Posterior vena cava (tissue), 2 donors: ENCODE results near the gene NRXN2. TPM values are rescaled to one million over a fixed set of nuclear protein-coding genes. Genes with fewer than 3 reads are reported as not detected.

Experiments
- DNase-seq: peaks from one replicate; pipeline ENCODE4 v3.0.0-alpha.2; 2020; ENCODE audit warnings: low spot score
- intact Hi-C, 2 donors: fragments of 100-400 bp; cut with DNase I; formaldehyde crosslinking; loops; one replicate each; pipeline versions ENCODE4 v1.14.1 to v1.14.2; 2022 to 2023
- long read RNA-seq, 2 donors: library from polyadenylated mRNA; unstranded; transcript quantifications; one replicate each; pipeline ENCODE4 v2.0.0, GENCODE V29; 2020 to 2021
- total RNA-seq, 2 donors: library from RNA; stranded (reverse); fragmentation: NEBNext Ultra II Directional; extraction: Animal tissue kit (Norgen Biotek cat#: 25700); gene quantifications; one replicate each; pipeline ENCODE4 v1.2.1, GENCODE V29; 2021
- donor health status: DM: yes; HTN: yes; CAD: no.
- donor health status: DM: yes; HTN: yes; CAD: no.

Gene NRXN2
- total RNA-seq = 1 to 10 TPM; 7.9 to 8.8 TPM
- long read RNA-seq, donor 1 = 0 reads
- long read RNA-seq, donor 2, partial matches to known transcripts = 0 of 3 reads
- long read RNA-seq, donor 2, other reads (novel, unspliced or antisense) = 3 of 3 reads

DNA sequence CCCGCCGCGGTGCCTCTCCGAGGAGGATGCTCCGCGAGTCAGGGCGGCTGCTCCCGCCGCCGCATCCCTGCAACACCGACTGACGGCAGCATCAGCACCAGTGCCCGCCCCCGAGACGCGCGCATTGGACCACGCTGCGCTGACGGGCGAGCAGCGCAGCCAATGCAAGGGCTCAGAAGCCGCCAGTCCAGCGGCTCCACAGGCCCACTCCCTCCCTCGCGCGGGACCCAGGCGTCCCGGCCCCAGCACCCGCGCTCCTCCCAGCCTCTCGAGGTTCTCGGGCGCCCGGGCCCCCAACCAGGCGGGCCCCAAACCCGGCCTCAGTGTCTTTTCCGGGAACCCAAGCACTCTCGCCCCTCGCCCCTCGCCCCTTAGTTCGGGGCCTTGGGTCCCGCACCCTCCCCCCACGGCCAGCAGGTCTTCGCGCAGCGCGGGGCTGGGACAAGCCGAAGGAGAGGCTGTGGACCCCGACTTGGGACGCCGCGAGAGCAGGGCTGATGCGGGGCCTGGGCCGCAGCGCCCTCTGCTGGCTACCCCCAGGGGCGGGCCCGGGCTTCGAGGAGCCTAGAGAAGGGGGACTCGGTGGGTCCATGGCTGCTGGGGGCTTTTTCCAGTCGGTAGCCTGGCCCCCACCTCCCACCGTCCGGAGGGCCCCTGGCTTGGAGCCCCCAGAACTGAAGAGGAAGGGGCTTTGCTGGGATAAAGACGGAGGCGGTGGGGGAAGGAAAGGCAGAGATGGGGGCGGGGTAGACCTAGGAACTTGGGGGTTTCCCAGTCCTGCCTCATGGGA is at the start of gene NRXN2:
NRXN2 (minus strand) TSS at position 81 of the 790 bp plus-strand sequence. CDS start 9,498 bp downstream, outside the sequence.
- intact Hi-C loops = no loop called here

DNA sequence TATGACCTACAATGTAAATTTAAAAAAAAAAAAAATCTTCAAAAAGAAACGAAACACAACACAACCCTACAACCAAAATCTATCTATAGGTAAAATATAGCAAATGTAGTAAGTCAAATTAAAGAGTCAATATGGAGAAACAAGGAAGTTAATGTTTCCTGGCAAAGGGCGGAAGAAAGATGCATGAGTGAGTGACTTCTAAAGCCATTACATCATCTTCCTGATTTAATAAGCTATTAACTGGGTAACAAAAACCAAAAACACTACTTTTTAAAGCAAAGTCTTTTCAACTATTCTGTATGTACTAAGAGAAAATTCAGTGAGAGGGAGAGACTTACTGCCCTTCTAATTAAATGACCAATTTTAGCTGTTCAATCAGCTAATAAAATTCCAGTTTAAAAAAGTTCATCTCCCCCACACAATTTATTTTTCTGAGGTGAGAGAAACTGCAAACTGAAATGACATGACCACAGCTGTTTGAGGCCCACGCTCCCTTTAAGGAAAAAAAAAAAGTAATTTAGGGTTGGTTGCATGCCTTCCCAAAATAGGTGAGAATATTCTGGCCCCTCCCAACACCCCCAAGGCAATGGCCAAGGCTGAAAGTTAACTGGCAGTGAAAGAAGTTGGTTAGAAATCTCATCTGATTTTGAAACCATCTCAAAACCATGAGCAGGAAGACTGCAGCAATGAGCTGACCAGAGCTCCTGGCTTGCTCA is 49.5 kb upstream of the NRXN2 start:
- intact Hi-C loops = no loop called here
- no peak for DNase-seq

More for the DNA sequence above, at the start of gene NRXN2:
- DNase-seq = peak; percentile 95

- DNase-seq = no peak
- intact Hi-C loops = no loop called here
Observed at GRCh38 chr11:64771861-64772260, 48.9 kb upstream of the NRXN2 start.

DNA sequence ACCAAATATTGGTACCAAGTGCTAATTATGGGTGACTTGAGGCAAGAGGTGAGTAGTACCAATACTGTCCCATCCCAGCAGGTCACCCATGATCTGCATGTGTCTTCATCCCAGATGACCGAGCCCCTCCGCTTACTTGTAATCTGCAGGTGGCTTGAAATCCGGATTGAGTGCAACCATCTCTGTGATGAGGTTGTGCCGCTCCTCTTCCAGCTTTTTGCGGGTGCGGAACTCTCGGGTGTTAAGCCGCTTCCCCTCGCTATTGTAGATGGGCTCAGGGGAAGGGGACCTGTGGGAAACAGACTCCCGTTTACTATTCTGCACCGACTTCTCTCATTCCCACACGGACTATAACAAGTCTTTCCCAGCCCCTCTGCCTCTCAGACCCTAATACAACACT is 47.1 kb upstream of the NRXN2 start:
- DNase-seq = no peak
- intact Hi-C loops = no loop called here

- no peak for DNase-seq
- intact Hi-C loops = no loop called here
Observed at GRCh38 chr11:64769283-64769682, 46.3 kb upstream of the NRXN2 start.

GRCh38 chr11:64768300-64768694 is 45.3 kb upstream of the NRXN2 start:
- no peak for DNase-seq

GRCh38 chr11:64767344-64768299 is 44.6 kb upstream of the NRXN2 start:
- intact Hi-C loops = no loop called here
- DNase-seq = peak; percentile 90

More at GRCh38 chr11:64768300-64768694, 45.3 kb upstream of the NRXN2 start:
- intact Hi-C loops = no loop called here

- intact Hi-C loops = no loop called here
- peak; percentile 50 for DNase-seq
Observed at GRCh38 chr11:64766881-64767280, 43.9 kb upstream of the NRXN2 start.

GRCh38 chr11:64765851-64766665 is 43.1 kb upstream of the NRXN2 start:
- peak; percentile 80 for DNase-seq
- intact Hi-C loops = no loop called here

- intact Hi-C loops = no loop called here
- DNase-seq = peak; percentile 79
Observed at GRCh38 chr11:64765291-64765850, 42.4 kb upstream of the NRXN2 start.

GRCh38 chr11:64764753-64765152 is 41.8 kb upstream of the NRXN2 start:
- intact Hi-C loops = loop anchor here in 1 of 2 donors (5.0 kb wide), 1 partner anchor 1983 kb away; no protein-coding TSS in a partner anchor
- peak; percentile 66 for DNase-seq

GRCh38 chr11:64764040-64764611 is 41.1 kb upstream of the NRXN2 start:
- intact Hi-C loops = loop anchor here in 1 of 2 donors (5.0 kb wide), 1 partner anchor 1983 kb away; no protein-coding TSS in a partner anchor
- DNase-seq = peak; percentile 67

DNA sequence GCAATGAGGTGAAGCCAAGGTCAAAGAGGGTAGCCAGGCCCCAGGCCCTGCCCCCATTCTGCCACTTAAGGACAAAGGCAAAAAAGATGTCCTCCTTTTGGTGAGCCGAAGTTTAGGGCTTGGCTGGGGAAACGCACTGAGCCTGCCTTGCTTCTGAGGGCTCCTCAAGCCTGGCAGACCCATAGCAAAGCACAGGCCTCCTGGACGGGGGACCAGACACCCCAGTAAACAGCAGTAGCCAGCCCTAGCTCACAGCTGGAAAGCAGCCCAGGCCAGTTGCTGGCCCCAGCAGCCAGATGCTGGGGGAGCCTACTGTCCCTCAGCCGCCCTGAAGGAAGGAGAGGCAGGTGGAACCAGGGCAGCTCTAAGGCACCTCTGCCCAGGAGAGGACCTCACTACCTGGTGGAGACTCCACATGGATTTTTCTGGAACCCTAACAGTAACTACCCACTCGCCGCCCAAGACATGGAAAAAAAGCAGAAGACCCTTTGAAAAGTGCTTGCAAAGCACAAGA is 40.6 kb upstream of the NRXN2 start:
- peak; percentile 77 for DNase-seq
- intact Hi-C loops = loop anchor here in 1 of 2 donors (5.0 kb wide), 1 partner anchor 1984 kb away; no protein-coding TSS in a partner anchor

- DNase-seq = no peak
- intact Hi-C loops = loop anchor here in 1 of 2 donors (5.0 kb wide), 1 partner anchor 1984 kb away; no protein-coding TSS in a partner anchor
Observed at GRCh38 chr11:64762674-64763525, 39.9 kb upstream of the NRXN2 start.

DNA sequence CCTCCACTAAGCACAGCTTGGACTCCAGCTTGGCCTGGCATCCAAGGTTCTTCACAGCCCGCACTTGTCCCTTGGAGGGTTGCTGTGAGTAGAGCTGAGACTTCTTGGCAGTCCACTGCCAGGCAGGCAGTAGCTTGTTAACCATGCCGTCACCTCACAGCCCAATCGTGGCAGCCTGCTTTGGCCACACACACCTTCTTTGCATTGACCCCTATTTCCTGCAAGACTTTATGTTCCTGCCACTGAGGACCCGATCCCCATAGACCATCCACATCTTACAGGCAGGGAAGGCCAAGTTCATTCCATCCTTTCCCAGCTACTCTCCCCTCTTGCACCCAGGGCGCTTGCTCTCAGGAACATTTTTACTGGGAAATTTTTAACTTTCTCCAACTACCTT is 39.3 kb upstream of the NRXN2 start:
- intact Hi-C loops = loop anchor here in 1 of 2 donors (5.0 kb wide), 1 partner anchor 1985 kb away; no protein-coding TSS in a partner anchor
- no peak for DNase-seq

GRCh38 chr11:64760759-64761420 is 37.9 kb upstream of the NRXN2 start:
- intact Hi-C loops = loop anchor here in 1 of 2 donors (5.0 kb wide), 1 partner anchor 1986 kb away; no protein-coding TSS in a partner anchor
- no peak for DNase-seq
